ENCODE results near the gene LIPC. TPM values are rescaled to one million over a fixed set of nuclear protein-coding genes. Genes with fewer than 3 reads are reported as not detected.

LIPC gene
- total and polyA plus RNA-seq, 4 donors: 0.38 to 0.93 (median 0.52) TPM; not detected in 1

GRCh38 chr15:58492661-58493397 is 61.0 kb downstream of the LIPC start:
- Histone ChIP-seq H3K4me1 (ENCODE audit: control insufficient read depth in 1 of 2, insufficient read depth in 2 of 2, low read length in 2 of 2) (no peaks in the 10 kb centered on the region), H3K4me3 (ENCODE audit: low read length in 2 of 2) (no peak overlapping the region), H3K27ac (ENCODE audit: low read depth in 1 of 2, low read length in 2 of 2) (no peak overlapping the region), H3K9me3 (ENCODE audit: control insufficient read depth, low read length) (no peaks in the 10 kb centered on the region), H3K27me3 (ENCODE audit: control insufficient read depth in 1 of 2, insufficient read depth in 2 of 2, low read length in 1 of 2) (no peaks in the 10 kb centered on the region), H3K36me3 (ENCODE audit: control insufficient read depth in 1 of 2, insufficient read depth in 2 of 2, low read length in 1 of 2) (no peaks in the 10 kb centered on the region)
- ATAC-seq (ENCODE audit: low FRiP score): no peak
- intact Hi-C loops (cut with DNase I): loop anchor here in 1 of 2 donors (5.0 kb wide), 1 partner anchor 34 kb away; no protein-coding TSS in a partner anchor
- no peak for DNase-seq
- 90 to 93% methylated on average over 7 of the region's 7 CpGs for WGBS, 2 donors

GRCh38 chr15:58494567-58494966 is 62.8 kb downstream of the LIPC start:
- ATAC-seq (ENCODE audit: low FRiP score): no peak
- intact Hi-C loops (cut with DNase I): loop anchor here in 1 of 2 donors (5.0 kb wide), 1 partner anchor 33 kb away; no protein-coding TSS in a partner anchor
- 85 to 91% methylated on average over 1 of the region's 1 CpG for WGBS, 2 donors
- Histone ChIP-seq H3K36me3 (ENCODE audit: control insufficient read depth in 1 of 2, insufficient read depth in 2 of 2, low read length in 1 of 2) (no peaks in the 10 kb centered on the region), H3K27me3 (ENCODE audit: control insufficient read depth in 1 of 2, insufficient read depth in 2 of 2, low read length in 1 of 2) (no peaks in the 10 kb centered on the region), H3K27ac (ENCODE audit: low read depth in 1 of 2, low read length in 2 of 2) (no peak overlapping the region), H3K4me3 (ENCODE audit: low read length in 2 of 2) (no peak overlapping the region), H3K4me1 (ENCODE audit: control insufficient read depth in 1 of 2, insufficient read depth in 2 of 2, low read length in 2 of 2) (no peaks in the 10 kb centered on the region), H3K9me3 (ENCODE audit: control insufficient read depth, low read length) (no peaks in the 10 kb centered on the region)
- no peak for DNase-seq

DNA sequence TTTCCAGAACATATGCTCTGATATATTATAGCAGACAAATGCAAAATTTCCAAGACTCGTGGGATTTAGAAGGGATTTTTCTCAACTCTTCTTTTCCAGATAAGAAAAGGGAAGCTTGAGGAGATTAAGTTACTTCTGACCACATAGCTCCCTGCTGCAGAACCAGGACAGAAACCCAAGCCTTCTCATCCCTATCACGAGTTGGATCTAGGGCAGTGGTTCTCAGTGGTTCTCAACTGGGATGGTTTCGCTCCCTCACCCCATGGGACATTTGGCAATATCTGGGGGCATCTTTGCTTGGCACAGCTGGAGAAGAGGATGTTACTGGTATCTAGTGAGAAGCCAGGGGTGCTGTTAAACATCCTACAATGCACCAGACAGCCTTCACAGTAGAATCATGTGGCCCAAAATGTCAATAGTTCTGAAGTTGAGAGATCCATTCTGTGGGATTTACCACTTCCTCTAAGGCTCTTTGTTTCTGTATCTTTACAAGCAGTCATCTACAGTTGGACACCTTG is 64.2 kb downstream of the LIPC start:
- intact Hi-C loops (cut with DNase I): no loop called here
- Histone ChIP-seq H3K9me3 (ENCODE audit: control insufficient read depth, low read length) (no peaks in the 10 kb centered on the region), H3K36me3 (ENCODE audit: control insufficient read depth in 1 of 2, insufficient read depth in 2 of 2, low read length in 1 of 2) (no peaks in the 10 kb centered on the region), H3K27me3 (ENCODE audit: control insufficient read depth in 1 of 2, insufficient read depth in 2 of 2, low read length in 1 of 2) (no peaks in the 10 kb centered on the region), H3K27ac (ENCODE audit: low read depth in 1 of 2, low read length in 2 of 2) (no peak overlapping the region), H3K4me3 (ENCODE audit: low read length in 2 of 2) (no peak overlapping the region), H3K4me1 (ENCODE audit: control insufficient read depth in 1 of 2, insufficient read depth in 2 of 2, low read length in 2 of 2) (no peaks in the 10 kb centered on the region)
- WGBS, 2 donors: 89 to 93% methylated on average over 3 of the region's 3 CpGs
- DNase-seq: no peak
- ATAC-seq (ENCODE audit: low FRiP score): no peak

GRCh38 chr15:58497046-58497785 is 65.4 kb downstream of the LIPC start:
- Histone ChIP-seq H3K27me3 (ENCODE audit: control insufficient read depth in 1 of 2, insufficient read depth in 2 of 2, low read length in 1 of 2) (no peaks in the 10 kb centered on the region), H3K36me3 (ENCODE audit: control insufficient read depth in 1 of 2, insufficient read depth in 2 of 2, low read length in 1 of 2) (no peaks in the 10 kb centered on the region), H3K4me1 (ENCODE audit: control insufficient read depth in 1 of 2, insufficient read depth in 2 of 2, low read length in 2 of 2) (no peaks in the 10 kb centered on the region), H3K9me3 (ENCODE audit: control insufficient read depth, low read length) (no peaks in the 10 kb centered on the region), H3K27ac (ENCODE audit: low read depth in 1 of 2, low read length in 2 of 2) (no peak overlapping the region), H3K4me3 (ENCODE audit: low read length in 2 of 2) (no peak overlapping the region)
- intact Hi-C loops (cut with DNase I): no loop called here
- 81 to 84% methylated on average over 9 of the region's 9 CpGs for WGBS, 2 donors
- DNase-seq: no peak
- no peak for ATAC-seq (ENCODE audit: low FRiP score)

- H3K4me3 ChIP-seq (ENCODE audit: low read length in 2 of 2): no peak overlapping the region
- H3K36me3 ChIP-seq (ENCODE audit: control insufficient read depth in 1 of 2, insufficient read depth in 2 of 2, low read length in 1 of 2): no peaks in the 10 kb centered on the region
- no peaks in the 10 kb centered on the region for H3K4me1 ChIP-seq (ENCODE audit: control insufficient read depth in 1 of 2, insufficient read depth in 2 of 2, low read length in 2 of 2)
- 86 to 91% methylated on average over 8 of the region's 8 CpGs for WGBS, 2 donors
- intact Hi-C loops (cut with DNase I): no loop called here
- H3K27me3 ChIP-seq (ENCODE audit: control insufficient read depth in 1 of 2, insufficient read depth in 2 of 2, low read length in 1 of 2): no peaks in the 10 kb centered on the region
- DNase-seq (no peak), ATAC-seq (ENCODE audit: low FRiP score) (no peak)
- no peaks in the 10 kb centered on the region for H3K9me3 ChIP-seq (ENCODE audit: control insufficient read depth, low read length)
- H3K27ac ChIP-seq (ENCODE audit: low read depth in 1 of 2, low read length in 2 of 2): no peak overlapping the region
These were observed 67.2 kb downstream of the LIPC start for GRCh38 chr15:58498821-58499580.

- Histone ChIP-seq H3K36me3 (ENCODE audit: control insufficient read depth in 1 of 2, insufficient read depth in 2 of 2, low read length in 1 of 2) (no peaks in the 10 kb centered on the region), H3K27me3 (ENCODE audit: control insufficient read depth in 1 of 2, insufficient read depth in 2 of 2, low read length in 1 of 2) (no peaks in the 10 kb centered on the region), H3K9me3 (ENCODE audit: control insufficient read depth, low read length) (no peaks in the 10 kb centered on the region), H3K4me3 (ENCODE audit: low read length in 2 of 2) (no peak overlapping the region), H3K27ac (ENCODE audit: low read depth in 1 of 2, low read length in 2 of 2) (no peak overlapping the region), H3K4me1 (ENCODE audit: control insufficient read depth in 1 of 2, insufficient read depth in 2 of 2, low read length in 2 of 2) (no peaks in the 10 kb centered on the region)
- intact Hi-C loops (cut with DNase I): no loop called here
- WGBS, 2 donors: 91 to 92% methylated on average over 4 of the region's 4 CpGs
- DNase-seq: no peak
- ATAC-seq (ENCODE audit: low FRiP score): no peak
These were observed 69.2 kb downstream of the LIPC start for GRCh38 chr15:58501006-58501405.

GRCh38 chr15:58501636-58502188 is 69.9 kb downstream of the LIPC start:
- Histone ChIP-seq H3K27ac (ENCODE audit: low read depth in 1 of 2, low read length in 2 of 2) (no peak overlapping the region), H3K4me1 (ENCODE audit: control insufficient read depth in 1 of 2, insufficient read depth in 2 of 2, low read length in 2 of 2) (no peaks in the 10 kb centered on the region), H3K4me3 (ENCODE audit: low read length in 2 of 2) (no peak overlapping the region), H3K9me3 (ENCODE audit: control insufficient read depth, low read length) (no peaks in the 10 kb centered on the region), H3K36me3 (ENCODE audit: control insufficient read depth in 1 of 2, insufficient read depth in 2 of 2, low read length in 1 of 2) (no peaks in the 10 kb centered on the region), H3K27me3 (ENCODE audit: control insufficient read depth in 1 of 2, insufficient read depth in 2 of 2, low read length in 1 of 2) (no peaks in the 10 kb centered on the region)
- no peak for DNase-seq
- no peak for ATAC-seq (ENCODE audit: low FRiP score)
- 95 to 98% methylated on average over 4 of the region's 4 CpGs for WGBS, 2 donors
- intact Hi-C loops (cut with DNase I): no loop called here

Data from aorta (tissue), 5 donors.